ENCODE results near the gene ABCC6.
"Not testable (repeated sequence)": the region's sequence is repeated elsewhere in the genome, so short reads cannot be mapped to it uniquely, and the experiment has no call there.

ABCC6 gene

DNA sequence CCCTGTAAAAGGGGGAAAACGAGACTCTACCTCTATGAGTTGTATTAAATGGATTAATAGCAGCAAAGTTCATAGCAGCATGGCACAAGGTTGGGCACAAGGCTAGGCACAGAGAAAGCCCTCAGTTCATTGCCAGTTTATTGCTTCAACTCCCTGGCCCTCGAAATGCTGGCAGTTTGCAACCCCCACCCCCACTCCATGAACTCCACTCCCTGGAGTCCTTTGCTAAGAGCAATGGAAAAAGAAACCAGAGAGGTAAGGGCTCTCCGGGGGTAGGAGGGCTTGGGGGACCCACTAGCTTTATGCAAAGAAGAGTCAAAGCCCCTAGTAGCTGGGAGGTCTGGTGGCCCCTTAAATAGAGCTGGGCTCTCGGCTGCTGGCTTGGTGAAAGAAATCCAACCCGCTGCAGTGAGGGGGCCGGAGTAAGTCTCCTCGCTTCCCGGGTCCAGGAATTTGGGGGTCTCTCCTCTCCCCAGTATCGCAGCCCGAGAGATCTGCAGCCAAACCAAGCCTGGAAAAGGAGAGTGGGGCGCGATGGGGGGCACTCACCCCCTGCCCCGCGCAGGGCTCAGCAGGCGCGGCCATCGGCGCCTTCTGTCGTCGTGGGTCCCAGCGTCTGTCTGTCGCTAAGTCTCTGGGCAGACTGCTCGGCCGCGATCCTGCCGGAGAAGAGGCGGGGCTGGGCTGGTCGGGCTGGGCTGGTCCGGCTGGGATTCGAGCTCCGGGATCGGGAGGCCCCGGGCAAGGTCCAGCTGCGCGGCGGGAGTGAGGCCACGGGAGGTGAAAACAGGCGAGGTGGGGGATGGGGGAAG lies at the start of gene ABCC6:
Gene ABCC6 (minus strand): TSS at position 645 of the 812 bp plus-strand sequence. CDS start 60 bp downstream, at position 585.
- not testable (repeated sequence) for DNase-seq

GRCh38 chr16:16272573-16273221 lies 49.4 kb upstream of the ABCC6 start:
- DNase-seq, result not testable (repeated sequence)

GRCh38 chr16:16271658-16272057 lies 48.4 kb upstream of the ABCC6 start:
- DNase-seq, result not testable (repeated sequence)

DNA sequence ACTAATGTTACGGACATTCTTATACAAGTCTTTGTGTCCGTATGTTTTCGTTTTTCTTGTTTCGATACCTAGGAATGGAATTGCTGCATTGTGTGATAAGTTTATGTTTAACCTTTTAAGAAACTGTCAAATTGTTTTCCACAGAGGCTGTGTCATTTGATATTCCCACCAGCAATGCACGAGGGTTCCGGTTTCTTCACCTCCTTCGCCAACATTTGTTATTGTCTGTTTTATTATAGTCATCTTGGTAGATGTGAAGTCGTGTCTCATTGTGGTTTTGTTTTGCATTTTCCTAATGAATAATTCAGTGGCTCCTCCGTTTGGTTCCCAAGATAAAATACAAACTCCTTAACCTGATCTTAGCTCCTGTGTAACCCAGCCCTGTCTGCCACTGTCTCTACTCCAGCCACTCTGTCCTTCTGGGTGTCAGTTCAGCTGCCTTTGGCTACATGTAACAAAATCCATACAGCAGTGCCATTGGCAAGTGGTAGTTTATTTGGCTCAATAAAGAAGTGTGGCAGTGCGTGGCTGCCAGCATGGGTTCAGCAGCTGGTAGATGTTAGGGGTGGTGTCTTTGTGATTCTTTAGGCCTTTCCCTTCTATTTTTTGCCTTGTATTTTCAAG lies 45.0 kb upstream of the ABCC6 start:
- not testable (repeated sequence) for DNase-seq

GRCh38 chr16:16267708-16268107 lies 44.4 kb upstream of the ABCC6 start:
- DNase-seq, result not testable (repeated sequence)

GRCh38 chr16:16265044-16265443 lies 41.8 kb upstream of the ABCC6 start:
- not testable (repeated sequence) for DNase-seq

DNA sequence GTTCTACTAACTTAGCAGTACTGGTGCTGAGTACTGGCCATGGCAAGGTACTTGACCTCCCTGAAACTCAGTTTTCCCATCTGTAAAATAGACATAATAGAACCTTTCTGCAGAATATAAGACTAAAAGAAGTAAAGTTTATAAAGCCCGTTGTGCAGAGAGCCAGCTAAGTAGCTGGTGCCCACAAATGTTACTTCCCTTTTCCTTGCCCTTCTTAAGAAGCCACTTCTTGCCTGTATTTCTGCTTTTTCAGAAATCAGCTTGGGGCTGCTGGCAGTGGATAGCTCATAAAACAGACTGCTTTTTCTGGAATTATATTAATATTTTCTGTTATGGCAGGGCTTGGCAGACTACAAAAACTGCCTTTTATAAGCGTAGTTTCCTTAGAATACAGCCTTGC lies 40.7 kb upstream of the ABCC6 start:
- DNase-seq, result not testable (repeated sequence)

DNA sequence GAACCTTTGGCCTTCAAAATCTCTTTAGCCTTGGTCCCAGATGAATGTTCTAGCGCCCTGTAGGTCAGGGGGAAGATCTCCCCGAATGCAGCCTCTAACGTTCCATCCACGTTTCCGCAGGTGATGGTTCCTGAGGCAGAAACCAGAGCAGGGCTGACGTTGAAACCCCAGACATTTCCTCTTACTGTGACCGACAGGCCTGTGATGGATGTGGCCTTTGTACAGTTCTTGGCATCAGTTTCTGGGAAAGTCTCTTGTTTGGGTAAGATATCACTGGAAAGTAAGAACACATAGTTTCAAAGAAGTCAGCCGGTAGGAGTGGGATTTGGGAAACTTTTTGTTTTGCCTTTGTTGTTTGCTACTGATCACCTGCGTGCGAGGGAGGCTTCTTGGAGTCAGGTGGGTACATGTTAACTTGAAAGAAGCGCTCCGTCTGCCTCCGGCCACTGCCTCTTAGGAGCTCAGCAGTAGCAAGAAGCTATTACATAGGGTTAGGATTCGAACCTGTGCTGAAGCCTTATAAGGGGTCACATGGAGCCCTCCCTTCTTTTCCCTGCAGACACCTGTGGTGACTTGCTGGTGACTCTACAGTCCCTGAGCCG lies 39.8 kb upstream of the ABCC6 start:
- not testable (repeated sequence) for DNase-seq

DNA sequence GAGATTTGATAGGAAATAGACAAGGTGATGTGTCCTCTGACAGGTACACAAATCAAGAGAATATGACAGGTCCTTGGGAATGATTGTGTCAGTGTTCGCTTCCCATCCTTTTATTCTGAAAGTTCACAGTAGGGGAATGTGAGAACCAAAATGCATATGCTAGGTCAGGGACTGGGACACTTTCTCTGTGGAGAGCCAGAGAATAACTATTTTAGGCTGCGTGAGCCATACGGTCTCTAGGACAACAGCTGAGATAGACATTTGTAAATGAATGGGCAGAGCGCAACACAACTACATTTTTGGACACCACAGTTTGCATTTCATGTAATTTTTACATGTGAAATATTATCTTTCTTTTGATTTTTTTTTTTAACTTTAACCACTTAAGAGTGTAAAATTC lies 36.7 kb upstream of the ABCC6 start:
- DNase-seq, result not testable (repeated sequence)

GRCh38 chr16:16258822-16259221 lies 35.5 kb upstream of the ABCC6 start:
- DNase-seq, result not testable (repeated sequence)

DNA sequence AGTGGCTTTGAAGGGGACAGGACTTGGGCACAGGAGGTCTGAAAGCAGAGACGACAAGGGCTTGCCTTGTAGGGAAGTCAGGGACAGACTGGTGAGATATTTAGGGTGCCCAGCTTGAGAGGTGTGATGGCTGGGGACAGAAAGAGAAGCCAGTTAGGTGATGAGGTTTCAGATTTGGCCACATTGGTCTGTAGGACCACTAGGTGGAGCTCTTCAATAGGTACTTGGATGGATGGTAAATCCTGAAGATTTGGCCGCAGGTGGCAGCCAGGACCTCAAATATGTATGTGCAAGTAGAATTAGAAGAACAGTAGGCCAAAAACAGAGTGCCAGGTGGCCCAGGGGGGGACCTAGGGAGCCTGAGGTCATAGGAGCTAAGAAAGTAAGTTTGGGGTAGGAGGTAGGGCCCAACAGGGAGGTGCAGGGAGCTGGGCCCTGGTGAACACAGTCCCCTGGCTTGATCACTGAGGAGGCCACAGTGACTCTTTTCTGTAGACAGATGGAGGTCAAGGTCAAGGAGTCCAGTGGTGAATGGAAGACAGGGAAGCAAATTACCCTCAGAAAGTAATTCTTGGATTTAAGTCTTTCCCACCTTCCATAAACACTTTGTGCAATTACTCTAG lies 34.1 kb upstream of the ABCC6 start:
- DNase-seq, result not testable (repeated sequence)

DNA sequence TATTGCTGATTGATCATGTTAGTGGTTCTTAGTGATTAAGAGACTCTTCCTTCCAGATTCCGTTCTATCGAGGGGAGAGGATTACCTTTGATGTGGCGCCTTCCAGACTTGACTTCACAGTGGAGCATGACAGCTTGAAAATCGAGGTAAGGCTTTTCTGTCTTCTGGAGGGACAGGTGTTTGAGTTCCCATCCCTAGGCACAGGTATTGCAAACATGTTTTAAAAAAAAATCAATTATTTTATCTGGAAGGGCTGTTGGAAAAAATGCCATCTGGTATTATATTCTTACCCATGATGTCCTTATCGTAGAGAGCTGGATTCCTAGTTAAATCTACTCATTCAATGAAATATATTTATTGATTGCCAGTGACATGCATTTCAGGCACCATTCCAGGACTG lies 29.1 kb upstream of the ABCC6 start:
- DNase-seq, result not testable (repeated sequence)

- DNase-seq, result not testable (repeated sequence)
These were observed 26.5 kb upstream of the ABCC6 start for GRCh38 chr16:16249621-16250330.

GRCh38 chr16:16247439-16247838 lies 24.1 kb upstream of the ABCC6 start:
- DNase-seq, result not testable (repeated sequence)

DNA sequence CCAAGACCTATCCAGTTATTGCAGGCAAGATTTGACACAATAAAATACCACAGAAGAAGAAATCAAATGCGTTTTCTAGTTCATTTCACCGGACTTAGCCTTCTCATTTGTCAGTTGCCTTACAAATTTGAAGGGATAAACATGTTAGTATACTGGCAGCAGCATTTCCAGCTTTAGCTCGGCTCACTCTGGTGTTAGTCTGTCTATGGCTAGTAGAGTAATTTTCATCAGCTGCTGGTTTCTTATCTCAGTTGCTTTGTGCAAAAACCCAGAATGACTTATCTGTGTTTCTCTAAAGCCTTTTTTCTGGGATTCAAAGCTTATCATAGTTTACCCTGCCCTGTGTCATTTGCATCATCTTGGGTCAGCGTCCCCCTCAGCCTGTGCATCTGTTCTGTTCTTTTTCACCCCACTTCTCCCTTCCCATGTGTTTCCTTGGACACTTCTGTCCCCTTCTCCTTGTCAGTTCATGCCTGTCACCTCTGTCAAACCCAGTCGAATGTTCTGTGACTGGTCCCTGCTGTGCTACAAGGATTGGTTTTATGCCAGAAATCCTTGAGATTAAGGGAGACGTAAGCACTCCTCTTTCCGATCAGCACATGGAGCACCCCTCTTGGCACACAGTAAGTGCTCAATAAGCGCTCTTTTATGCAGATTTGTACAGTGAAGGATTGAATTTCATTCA lies 23.4 kb upstream of the ABCC6 start:
- DNase-seq, result not testable (repeated sequence)

DNA sequence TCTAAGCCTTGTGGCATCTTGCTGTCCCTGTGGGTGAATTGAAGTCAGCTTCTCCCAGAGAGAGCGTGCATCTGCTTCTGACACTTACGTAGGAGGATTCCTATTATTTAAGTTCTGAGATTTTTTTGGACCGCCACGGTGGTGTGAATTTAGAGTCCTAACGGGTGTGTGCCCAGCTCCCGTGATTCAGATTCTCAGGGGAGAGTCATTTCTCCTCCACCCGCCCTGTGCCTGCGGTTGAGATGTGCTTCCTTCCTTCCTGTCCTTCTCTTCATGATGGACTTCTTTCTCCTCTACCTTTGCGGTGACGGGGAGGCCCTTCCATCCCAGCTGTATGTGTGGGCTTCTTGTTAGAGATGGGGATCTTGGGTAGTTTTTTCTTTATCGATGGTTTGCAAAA lies 20.6 kb upstream of the ABCC6 start:
- DNase-seq, result not testable (repeated sequence)

GRCh38 chr16:16240667-16241066 lies 17.4 kb upstream of the ABCC6 start:
- DNase-seq, result not testable (repeated sequence)

- DNase-seq, result not testable (repeated sequence)
These were observed 14.4 kb upstream of the ABCC6 start for GRCh38 chr16:16237738-16238137.

DNA sequence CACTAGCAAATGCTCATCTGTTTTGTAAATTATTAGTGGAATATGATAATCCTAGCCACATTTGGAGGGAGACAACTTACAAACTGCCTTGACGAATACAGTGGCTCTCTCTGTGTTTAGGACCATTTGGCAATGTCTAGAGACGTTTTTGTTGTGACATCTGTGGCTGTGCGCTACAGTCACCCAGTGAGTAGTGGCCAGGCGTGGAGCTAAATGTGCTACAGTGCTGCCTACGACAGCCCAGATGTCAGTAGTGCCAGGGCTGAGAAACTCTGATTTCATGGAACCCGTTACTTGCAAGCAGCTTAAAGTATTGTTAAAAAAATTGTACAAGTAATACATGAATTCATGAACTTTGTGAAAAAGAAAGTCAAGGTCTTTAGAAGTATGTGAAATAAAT lies 13.8 kb upstream of the ABCC6 start:
- DNase-seq, result not testable (repeated sequence)

GRCh38 chr16:16232692-16233061 lies 9.4 kb upstream of the ABCC6 start:
- not testable (repeated sequence) for DNase-seq

DNA sequence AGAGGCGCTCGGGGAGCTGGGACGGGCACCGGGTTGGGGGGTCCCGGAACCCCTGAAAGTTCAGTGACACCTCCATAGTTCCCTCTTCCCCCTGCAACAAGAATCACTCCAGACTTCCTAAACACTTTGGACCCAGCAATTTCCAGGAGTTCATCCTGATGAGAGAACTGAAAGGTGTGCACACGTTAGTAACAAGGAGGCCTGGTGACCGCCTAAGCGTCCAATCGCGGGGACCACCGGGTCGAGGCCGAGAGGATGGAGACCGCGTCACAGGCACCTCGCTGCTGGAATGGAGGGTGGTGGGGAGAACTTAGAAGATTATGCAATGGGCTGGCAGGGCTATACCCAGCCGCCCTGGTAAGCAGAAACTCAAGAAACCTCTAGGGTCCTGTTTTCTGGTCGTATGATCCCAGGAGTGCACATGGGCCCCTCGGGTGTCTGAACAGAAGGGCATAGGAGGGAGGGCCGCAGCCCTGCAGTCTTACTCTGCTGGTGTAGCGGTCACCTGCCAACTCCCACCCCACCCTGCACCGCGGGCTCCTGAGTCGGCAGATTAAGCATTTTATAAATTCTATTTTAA lies 458 bp upstream of the ABCC6 start:
- not testable (repeated sequence) for DNase-seq

Data from NCI-H1436 (cell line).